ENCODE measurements around the gene EZH2.

The EZH2 gene

DNA sequence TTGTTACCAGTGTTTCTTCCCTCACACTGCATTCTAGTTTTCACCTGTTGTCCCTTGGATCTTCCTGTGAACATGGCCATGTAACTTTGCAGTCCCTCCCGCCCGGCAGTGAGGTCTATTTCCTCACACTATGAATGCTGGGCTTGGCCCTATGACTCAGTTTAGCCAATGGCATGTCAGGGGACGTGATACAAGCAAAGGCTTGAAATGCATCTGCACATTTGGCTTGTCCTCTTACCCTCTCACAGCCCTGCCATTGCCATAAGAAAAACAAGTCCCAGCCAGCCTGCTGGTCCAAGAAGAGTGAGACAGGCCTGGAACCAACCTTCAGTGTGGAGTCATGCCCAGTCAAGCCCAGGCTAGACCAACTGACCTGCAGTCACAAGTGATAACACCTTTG, 17.1 kb upstream of the EZH2 start:
- no peak for DNase-seq (ENCODE audit: low read depth in 2 of 2, low spot score in 1 of 2)

GRCh38 chr7:148898845-148899484, 14.9 kb upstream of the EZH2 start:
- DNase-seq (ENCODE audit: low read depth in 2 of 2, low spot score in 1 of 2): no peak

DNA sequence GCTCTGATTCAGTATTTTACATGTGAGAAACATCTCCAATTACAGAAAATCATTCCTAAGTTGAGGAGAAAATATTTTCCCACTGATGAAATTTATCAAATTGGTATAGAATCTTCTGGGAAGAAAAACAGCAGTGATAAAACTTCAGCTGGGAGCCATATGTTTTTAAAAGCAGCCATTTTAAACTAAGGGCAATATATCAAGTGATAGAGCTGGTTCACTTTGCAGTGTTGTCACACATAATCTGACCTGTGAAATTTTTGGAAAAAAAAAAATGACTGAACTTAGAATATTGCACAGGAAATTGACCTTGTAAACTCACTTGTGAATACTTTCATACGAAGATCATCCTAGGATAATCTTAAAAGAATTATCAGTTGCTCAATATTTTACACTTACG, 10.5 kb upstream of the EZH2 start:
- DNase-seq (ENCODE audit: low read depth in 2 of 2, low spot score in 1 of 2): no peak

DNA sequence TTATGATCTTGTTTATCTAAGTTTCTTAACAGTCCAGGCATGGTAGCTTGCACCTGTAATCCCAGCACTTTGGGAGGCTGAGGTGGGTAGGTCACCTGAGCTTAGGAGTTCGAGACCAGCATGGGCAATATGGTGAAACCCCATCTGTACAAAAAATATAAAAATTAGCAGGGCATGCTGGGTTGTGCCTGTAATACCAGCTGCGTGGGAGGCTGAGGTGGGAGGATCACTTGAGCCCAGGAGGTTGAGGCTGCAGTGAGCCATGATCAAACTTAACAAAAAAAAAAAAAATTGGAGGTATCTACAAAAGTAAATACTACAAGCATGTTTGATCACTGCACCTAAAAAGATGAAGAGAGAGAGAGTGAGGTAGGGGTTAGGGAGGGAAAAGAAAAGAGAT, 9.0 kb upstream of the EZH2 start:
- DNase-seq (ENCODE audit: low read depth in 2 of 2, low spot score in 1 of 2): no peak

DNA sequence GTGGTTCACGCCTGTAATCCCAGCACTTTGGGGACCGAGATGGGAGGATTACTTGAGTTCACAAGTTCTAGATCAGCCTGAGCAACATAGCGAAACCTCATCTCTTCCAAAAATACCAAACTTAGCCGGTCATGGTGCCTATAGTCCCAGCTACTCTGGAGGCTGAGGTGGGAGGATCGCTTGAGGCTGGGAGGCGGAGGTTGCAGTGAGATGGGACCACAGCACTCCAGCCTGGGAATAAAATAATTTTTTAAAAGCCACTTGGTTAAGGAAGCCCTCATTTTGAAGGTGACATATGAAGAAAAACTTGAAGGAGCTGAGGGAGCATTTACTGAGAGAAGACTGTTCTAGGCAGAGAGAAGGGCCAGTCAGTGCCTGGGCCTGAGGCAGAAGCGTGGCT, 4.2 kb upstream of the EZH2 start:
- DNase-seq (ENCODE audit: low read depth in 2 of 2, low spot score in 1 of 2): no peak

DNA sequence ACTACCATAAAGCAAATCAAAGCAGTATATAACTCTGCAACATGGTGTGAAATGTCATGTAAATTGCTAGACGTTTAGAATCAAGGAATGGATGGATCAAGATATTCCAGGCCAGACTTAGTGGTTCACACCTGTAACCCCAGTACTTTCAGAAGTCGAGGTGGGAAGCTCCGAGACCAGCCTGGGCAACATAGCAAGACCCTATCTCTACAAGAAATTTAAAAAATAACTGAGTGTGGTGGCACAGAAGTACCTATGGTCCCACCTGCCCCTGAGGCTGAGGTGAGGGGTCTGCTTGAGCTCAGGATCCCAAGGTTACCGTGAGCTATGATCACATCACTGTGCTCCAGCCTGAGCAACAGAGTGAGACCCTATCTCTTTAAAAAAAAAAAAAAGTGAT, 2.8 kb upstream of the EZH2 start:
- no peak for DNase-seq (ENCODE audit: low read depth in 2 of 2, low spot score in 1 of 2)

- peak; percentile 75 to 86 for DNase-seq (ENCODE audit: low read depth in 2 of 2, low spot score in 1 of 2)
These were observed 370 bp upstream of the EZH2 start for GRCh38 chr7:148884299-148885022.

- peak in 1 of 2 donors; percentile 18 for DNase-seq (ENCODE audit: low read depth in 2 of 2, low spot score in 1 of 2)
These were observed 634 bp downstream of the EZH2 start for GRCh38 chr7:148883266-148884048.

- no peak for DNase-seq (ENCODE audit: low read depth in 2 of 2, low spot score in 1 of 2)
These were observed 1.2 kb downstream of the EZH2 start for GRCh38 chr7:148882841-148883265.

- DNase-seq (ENCODE audit: low read depth in 2 of 2, low spot score in 1 of 2): no peak
These were observed 1.9 kb downstream of the EZH2 start for GRCh38 chr7:148882192-148882591.

- no peak for DNase-seq (ENCODE audit: low read depth in 2 of 2, low spot score in 1 of 2)
These were observed 5.8 kb downstream of the EZH2 start for GRCh38 chr7:148878317-148878716.

DNA sequence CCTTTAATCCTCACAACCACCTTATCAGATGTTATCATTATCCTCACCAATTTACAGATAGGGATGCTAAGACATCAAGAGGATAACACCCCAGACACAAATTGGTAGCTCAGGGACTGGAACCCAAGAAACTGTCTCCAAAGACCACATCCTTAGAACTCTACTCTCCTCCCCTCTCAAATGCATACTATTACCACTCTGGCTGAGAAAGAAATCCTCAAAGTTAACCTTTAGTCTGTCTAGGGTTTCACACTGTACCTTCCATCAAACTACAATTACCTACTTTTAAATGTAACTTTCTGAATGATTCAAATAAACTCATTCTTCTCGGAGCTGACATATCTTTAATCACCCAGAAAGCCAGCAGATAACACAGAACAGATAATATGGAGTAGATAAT, 6.6 kb downstream of the EZH2 start:
- no peak for DNase-seq (ENCODE audit: low read depth in 2 of 2, low spot score in 1 of 2)

DNA sequence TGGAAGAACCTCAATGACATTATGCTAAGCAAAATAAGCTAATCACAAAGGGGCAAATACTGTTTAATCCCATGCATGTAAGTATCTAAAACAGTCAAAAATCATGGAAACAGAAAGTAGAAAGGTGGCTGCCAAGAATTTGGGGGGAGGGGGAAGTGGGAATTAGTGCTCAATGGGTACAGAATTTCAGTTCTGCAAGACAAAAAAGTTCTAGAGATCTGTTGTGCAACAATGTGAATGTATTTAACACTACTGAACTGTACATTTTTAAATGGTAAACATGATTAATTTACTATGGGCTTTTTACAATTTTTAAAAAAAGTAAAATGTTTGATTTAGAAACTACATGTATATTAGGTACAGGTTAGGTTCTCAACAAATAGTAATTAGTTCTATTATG, 11.9 kb downstream of the EZH2 start:
- DNase-seq (ENCODE audit: low read depth in 2 of 2, low spot score in 1 of 2): no peak

GRCh38 chr7:148871551-148871950, 12.5 kb downstream of the EZH2 start:
- no peak for DNase-seq (ENCODE audit: low read depth in 2 of 2, low spot score in 1 of 2)

DNA sequence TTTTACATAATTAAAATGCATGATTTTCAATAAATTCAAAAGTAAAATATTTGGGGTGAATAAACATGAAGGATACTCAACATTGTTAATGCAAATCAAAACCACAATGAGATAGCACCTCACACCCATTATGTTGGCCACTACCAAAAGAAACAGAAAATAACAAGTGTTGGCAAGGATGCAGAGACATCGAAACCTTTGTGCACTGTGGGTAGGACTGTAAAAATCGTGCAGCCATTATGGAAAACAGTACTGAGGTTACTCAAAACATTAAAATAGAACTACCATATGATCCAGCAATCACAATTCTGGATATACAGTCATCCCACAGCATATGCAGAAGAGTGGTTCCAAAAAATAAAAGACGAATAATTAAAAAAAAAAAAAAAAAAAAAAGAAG, 13.1 kb downstream of the EZH2 start:
- no peak for DNase-seq (ENCODE audit: low read depth in 2 of 2, low spot score in 1 of 2)

- no peak for DNase-seq (ENCODE audit: low read depth in 2 of 2, low spot score in 1 of 2)
These were observed 15.8 kb downstream of the EZH2 start for GRCh38 chr7:148868378-148868674.

DNA sequence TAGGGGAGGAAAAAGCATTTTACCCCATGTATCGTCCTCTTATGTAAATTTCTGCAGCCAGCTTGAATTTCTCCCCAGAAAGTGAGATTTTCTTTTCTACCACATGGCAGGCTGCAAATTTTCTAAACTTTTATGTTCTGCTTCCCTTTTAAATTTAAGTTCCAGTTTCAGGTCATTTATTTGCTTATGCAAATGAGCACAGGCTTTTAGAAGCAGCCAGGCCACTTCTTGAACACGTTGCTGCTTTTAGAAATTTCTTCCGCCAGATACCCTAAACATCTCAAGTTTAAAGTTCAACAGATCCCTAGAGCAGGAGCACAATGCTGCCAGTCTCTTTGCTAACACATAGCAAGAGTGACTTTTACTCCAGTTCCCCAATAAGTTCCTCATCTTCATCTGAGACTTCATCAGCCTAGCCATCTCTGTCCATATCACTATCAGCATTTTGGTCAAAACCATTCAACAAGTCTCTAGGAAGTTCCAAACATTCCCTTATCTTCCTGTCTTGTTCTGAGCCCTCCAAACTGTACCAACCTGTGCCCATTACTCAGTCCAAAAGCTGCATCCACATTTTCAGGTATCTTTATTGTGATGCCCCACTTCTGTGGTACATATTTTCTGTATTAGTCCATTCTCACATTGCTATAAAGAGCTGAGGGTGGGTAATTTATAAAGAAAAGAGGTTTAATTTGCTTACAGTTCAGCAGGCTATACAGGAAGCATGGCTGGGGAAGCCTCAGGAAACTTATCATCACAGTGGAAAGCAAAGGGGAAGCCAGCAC, 16.3 kb downstream of the EZH2 start:
- DNase-seq (ENCODE audit: low read depth in 2 of 2, low spot score in 1 of 2): no peak

- DNase-seq (ENCODE audit: low read depth in 2 of 2, low spot score in 1 of 2): no peak
These were observed 17.7 kb downstream of the EZH2 start for GRCh38 chr7:148866362-148866761.

DNA sequence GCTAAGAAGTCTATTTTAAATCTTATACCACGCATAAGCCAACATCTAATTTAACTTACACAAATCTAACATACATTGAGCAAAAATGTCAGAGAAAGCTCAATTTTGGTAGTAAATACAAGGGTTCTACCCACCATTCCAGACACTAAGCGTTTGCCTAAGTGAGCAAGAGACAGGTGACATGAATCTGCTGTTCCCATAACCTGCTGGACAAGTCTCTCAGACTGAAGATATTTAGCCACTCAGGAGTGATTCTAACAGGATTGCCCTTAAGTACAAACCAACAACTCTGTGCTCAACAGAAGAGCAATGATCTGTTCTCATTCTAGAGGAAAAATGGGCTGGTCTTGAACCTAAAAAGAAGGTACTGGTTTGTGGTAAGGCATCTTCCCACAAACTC, 18.8 kb downstream of the EZH2 start:
- DNase-seq (ENCODE audit: low read depth in 2 of 2, low spot score in 1 of 2): no peak

- no peak for DNase-seq (ENCODE audit: low read depth in 2 of 2, low spot score in 1 of 2)
These were observed 20.8 kb downstream of the EZH2 start for GRCh38 chr7:148863324-148863723.

DNA sequence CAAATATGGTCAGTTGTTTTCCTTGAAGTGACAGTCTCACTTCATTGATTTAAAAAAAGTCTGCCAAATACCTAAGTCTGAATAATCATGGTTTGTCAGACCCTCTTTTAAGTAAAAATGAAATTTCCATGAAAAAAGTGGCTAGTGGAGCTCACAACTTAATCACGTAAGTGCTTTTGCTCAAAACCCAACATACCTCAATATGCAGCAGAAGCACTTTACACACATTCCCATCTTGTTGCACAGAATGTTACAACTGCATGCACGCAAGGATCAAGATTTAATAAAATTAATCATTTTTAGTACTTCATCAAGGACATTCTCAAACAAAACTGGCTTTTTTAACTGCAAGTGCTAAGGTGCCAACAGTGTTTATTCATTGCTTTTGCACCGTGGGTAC, 21.6 kb downstream of the EZH2 start:
- DNase-seq (ENCODE audit: low read depth in 2 of 2, low spot score in 1 of 2): no peak

- DNase-seq (ENCODE audit: low read depth in 2 of 2, low spot score in 1 of 2): no peak
These were observed 25.6 kb downstream of the EZH2 start for GRCh38 chr7:148858489-148858888.

Data from stimulated activated CD8-positive, alpha-beta memory T cell treated with anti-CD3 and anti-CD28 coated beads, Interleukin-4, amount 100 ng/mL, for 4 hours (primary cell).